IMR-90 (cell line): ENCODE results near the gene PPIP5K2. TPM values are rescaled to one million over a fixed set of nuclear protein-coding genes. Genes with fewer than 3 reads are reported as not detected.

Experiments
- ATAC-seq: fragments of 200-7000 bp; cut with Tn5 transposase; 2 replicates; pipeline ENCODE4 v1.9.1; 2020; ENCODE audit warnings: low read depth, mild to moderate bottlenecking, moderate library complexity
- BruUV-seq: library from RNA; stranded (reverse); fragments of 400-500 nt; replicated peaks from 2 replicates; lab custom pipeline; 2021; lab: Mats Ljungman, UMichigan
- CTCF ChIA-PET: fragments of 300-600 bp; formaldehyde crosslinking; extraction: SDS; loops from one replicate; lab custom pipeline; 2021; ENCODE audit warnings: antibody characterized with exemption; lab: Yijun Ruan, JAX
- POLR2A ChIA-PET: fragments of 300-600 bp; sonication (Branson Sonifier 250); formaldehyde crosslinking; loops from one replicate; lab custom pipeline; 2022; ENCODE audit warnings: antibody characterized with exemption; ENCODE audit not compliant: unreplicated experiment; lab: Charles Lee
- DNase-seq: peaks from one replicate; pipeline ENCODE4 v3.0.0; 2013
- H2AFZ ChIP-seq: replicated peaks from 2 replicates; pipeline ENCODE3; 2013; ENCODE audit warnings: low read length, mild to moderate bottlenecking; ENCODE audit not compliant: poor library complexity
- H2AK5ac ChIP-seq: 2 replicates; pipeline ENCODE4 v1.6.1; 2013; ENCODE audit warnings: low read depth, low read length, inconsistent platforms
- H2AK9ac ChIP-seq: replicated peaks from 2 replicates; pipeline ENCODE3; 2013; ENCODE audit warnings: mild to moderate bottlenecking, low read depth, low read length, moderate library complexity; ENCODE audit not compliant: poor library complexity
- H2BK120ac ChIP-seq: 2 replicates; pipeline ENCODE4 v1.6.1; 2013; ENCODE audit warnings: low read depth, low read length, inconsistent platforms
- H2BK15ac ChIP-seq: 3 replicates; pipeline ENCODE4 v1.6.1; 2013; ENCODE audit warnings: low read depth, low read length, inconsistent platforms
- H2BK20ac ChIP-seq: 2 replicates; pipeline ENCODE4 v1.6.1; 2013; ENCODE audit warnings: low read depth, mild to moderate bottlenecking, inconsistent platforms, low read length, moderate library complexity
- H2BK5ac ChIP-seq: 2 replicates; pipeline ENCODE4 v1.6.1; 2013; ENCODE audit warnings: mild to moderate bottlenecking, low read depth, low read length, inconsistent platforms; ENCODE audit not compliant: poor library complexity, severe bottlenecking
- H3K14ac ChIP-seq: replicated peaks from 2 replicates; pipeline ENCODE4 v1.6.1; 2013; ENCODE audit warnings: low read depth, low read length, inconsistent platforms
- H3K18ac ChIP-seq: 2 replicates; pipeline ENCODE4 v1.6.1; 2013; ENCODE audit warnings: low read depth, low read length, control low read depth
- H3K23ac ChIP-seq: 2 replicates; pipeline ENCODE4 v1.6.1; 2013; ENCODE audit warnings: low read depth, low read length, inconsistent platforms
- H3K27ac ChIP-seq: 2 replicates; pipeline ENCODE4 v1.5.1; 2013; ENCODE audit warnings: mild to moderate bottlenecking, control low read depth, low read length; ENCODE audit not compliant: insufficient read depth
- H3K27me3 ChIP-seq: 2 replicates; pipeline ENCODE4 v1.6.1; 2013; ENCODE audit warnings: low read length; ENCODE audit not compliant: control insufficient read depth, insufficient read depth
- H3K36me3 ChIP-seq: 2 replicates; pipeline ENCODE4 v1.6.1; 2013; ENCODE audit warnings: low read length, mixed read lengths; ENCODE audit not compliant: control insufficient read depth, insufficient read depth
- H3K4ac ChIP-seq: 2 replicates; pipeline ENCODE4 v1.6.1; 2013; ENCODE audit warnings: low read depth, low read length, inconsistent platforms
- H3K4me1 ChIP-seq: 2 replicates; pipeline ENCODE4 v1.6.1; 2013; ENCODE audit warnings: low read length, mixed read lengths; ENCODE audit not compliant: control insufficient read depth, insufficient read depth
- H3K4me2 ChIP-seq: 2 replicates; pipeline ENCODE4 v1.6.1; 2013; ENCODE audit warnings: low read depth, mild to moderate bottlenecking, control low read depth, low read length, moderate library complexity
- H3K4me3 ChIP-seq: 2 replicates; pipeline ENCODE4 v1.5.1; 2013; ENCODE audit warnings: low read depth, mild to moderate bottlenecking, control low read depth, low read length, moderate library complexity; ENCODE audit not compliant: insufficient read depth
- H3K56ac ChIP-seq: 2 replicates; pipeline ENCODE4 v1.6.1; 2013; ENCODE audit warnings: low read length, inconsistent platforms; ENCODE audit not compliant: insufficient read depth; ENCODE audit errors: extremely low read depth
- H3K79me1 ChIP-seq, 2 experiments: 2 replicates each; pipeline ENCODE4 v1.6.1; 2013; ENCODE audit warnings: low read length in 2 of 2, inconsistent platforms in 1 of 2, low read depth in 1 of 2
- H3K9ac ChIP-seq: 2 replicates; pipeline ENCODE4 v1.6.1; 2013; ENCODE audit warnings: low read depth, low read length, control low read depth
- H3K9me1 ChIP-seq: 2 replicates; pipeline ENCODE4 v1.6.1; 2013; ENCODE audit warnings: low read length, inconsistent platforms; ENCODE audit not compliant: insufficient read depth
- H3K9me3 ChIP-seq: 2 replicates; pipeline ENCODE4 v1.6.1; 2013; ENCODE audit warnings: low read length; ENCODE audit not compliant: control insufficient read depth, insufficient read depth
- H4K20me1 ChIP-seq: 2 replicates; pipeline ENCODE4 v1.6.1; 2013; ENCODE audit warnings: low read length, inconsistent platforms; ENCODE audit not compliant: insufficient read depth
- H4K5ac ChIP-seq: 2 replicates; pipeline ENCODE4 v1.6.1; 2013; ENCODE audit warnings: mild to moderate bottlenecking, low read depth, low read length, control low read depth
- H4K8ac ChIP-seq, 2 experiments: 2 replicates each; pipeline ENCODE4 v1.6.1; 2013; ENCODE audit warnings: low read depth in 2 of 2, low read length in 2 of 2, control low read depth in 1 of 2, inconsistent platforms in 1 of 2
- H4K91ac ChIP-seq: 2 replicates; pipeline ENCODE4 v1.6.1; 2013; ENCODE audit warnings: low read depth, low read length, inconsistent platforms; ENCODE audit not compliant: insufficient read depth
- CEBPB ChIP-seq: IDR thresholded peaks from 2 replicates; pipeline ENCODE4 v1.6.1; 2012; ENCODE audit warnings: low read depth, low read length, improper control_type of control experiment
- RCOR1 ChIP-seq: IDR thresholded peaks from 2 replicates; pipeline ENCODE4 v1.6.1; 2012; ENCODE audit warnings: mild to moderate bottlenecking, low read length, improper control_type of control experiment; ENCODE audit not compliant: insufficient replicate concordance
- dilution Hi-C: fragments of 300-500 bp; cut with HindIII; formaldehyde crosslinking; loops from one replicate; pipeline ENCODE4 v1.14.3; 2018; ENCODE audit warnings: low sequenced_read_pairs; ENCODE audit not compliant: unreplicated experiment
- in situ Hi-C: fragments of 300-500 bp; cut with MboI; formaldehyde crosslinking; loops from 3 replicates; pipeline ENCODE4 v1.14.3; 2019; ENCODE audit warnings: low sequenced_read_pairs, inconsistent platforms, mixed read lengths
- intact Hi-C: fragments of 100-400 bp; cut with micrococcal nuclease; formaldehyde crosslinking; loops from 2 replicates; pipeline ENCODE4 v1.10.0; 2022
- polyA plus RNA-seq, 3 experiments: library from polyadenylated mRNA; depleted of rRNA; stranded (reverse); fragments of >200 nt; gene quantifications; 2 replicates each; pipeline ENCODE4 v1.2.3, GENCODE V29; 2012; ENCODE audit warnings: low replicate concordance in 1 of 3
- total RNA-seq: library from RNA; depleted of rRNA; stranded (reverse); fragments of >200 nt; gene quantifications from 2 replicates; pipeline ENCODE4 v1.2.3, GENCODE V29; 2012
- TF ChIP-seq, protein P1 (sequence below): fragments of 150-350 bp; IDR thresholded peaks from 2 replicates; pipeline ENCODE4 v1.6.1; 2017; ENCODE audit warnings: mild to moderate bottlenecking, antibody characterized with exemption, low read length, low read depth
- TF ChIP-seq, protein P2 (sequence below): conservative IDR thresholded peaks from 2 replicates; pipeline ENCODE4 v1.5.1; 2012; ENCODE audit warnings: mild to moderate bottlenecking, low read depth, low read length, improper control_type of control experiment

Gene PPIP5K2
- total and polyA plus RNA-seq, 2 of the 4 experiments (the other 2 are of a cell fraction), result 32.4 to 67.6 TPM

DNA sequence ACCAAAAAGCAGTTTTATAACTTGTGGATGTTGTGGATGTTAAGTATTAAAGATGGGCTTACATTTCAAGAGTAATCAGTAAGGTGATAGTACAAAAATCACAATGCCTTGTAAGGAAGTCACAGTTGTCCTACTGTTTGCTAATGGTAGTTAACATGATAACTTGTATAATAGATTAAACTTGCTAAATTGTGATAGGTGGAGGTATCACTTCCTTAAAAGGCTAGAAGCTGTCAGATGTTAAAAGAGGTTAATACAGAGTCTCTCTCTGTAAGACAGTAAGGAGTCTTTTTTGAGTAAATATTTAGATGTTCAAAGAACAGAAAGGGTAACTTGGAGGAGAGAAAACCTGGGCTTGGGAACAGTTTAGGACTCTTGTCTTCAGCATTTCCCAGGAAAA lies 124.3 kb downstream of the PPIP5K2 start:
- no peak overlapping the region for H2BK15ac ChIP-seq
- no peak overlapping the region for H4K8ac ChIP-seq
- no peak overlapping the region for H2BK20ac ChIP-seq
- no peak overlapping the region for H3K4ac ChIP-seq
- H3K18ac ChIP-seq, result no peak overlapping the region
- ATAC-seq (no peak), DNase-seq (no peak)
- no peak overlapping the region for H2AFZ ChIP-seq
- H3K4me2 ChIP-seq, result no peak overlapping the region
- intact Hi-C loops, result no loop called here
- no peaks in the 10 kb centered on the region for H3K9me1 ChIP-seq
- no peaks in the 10 kb centered on the region for H3K79me1 ChIP-seq
- no peaks in the 10 kb centered on the region for H3K36me3 ChIP-seq
- no peak overlapping the region for H3K56ac ChIP-seq
- H2AK5ac ChIP-seq, result no peak overlapping the region
- no peak overlapping the region for H3K23ac ChIP-seq
- H2AK9ac ChIP-seq, result no peak overlapping the region
- CTCF ChIA-PET, result no interaction called here
- H3K9ac ChIP-seq, result no peak overlapping the region
- no peak overlapping the region for H3K4me3 ChIP-seq
- peaks cover 3% of the 10 kb centered on the region for H3K4me1 ChIP-seq
- TF ChIP-seq, protein P1, sequence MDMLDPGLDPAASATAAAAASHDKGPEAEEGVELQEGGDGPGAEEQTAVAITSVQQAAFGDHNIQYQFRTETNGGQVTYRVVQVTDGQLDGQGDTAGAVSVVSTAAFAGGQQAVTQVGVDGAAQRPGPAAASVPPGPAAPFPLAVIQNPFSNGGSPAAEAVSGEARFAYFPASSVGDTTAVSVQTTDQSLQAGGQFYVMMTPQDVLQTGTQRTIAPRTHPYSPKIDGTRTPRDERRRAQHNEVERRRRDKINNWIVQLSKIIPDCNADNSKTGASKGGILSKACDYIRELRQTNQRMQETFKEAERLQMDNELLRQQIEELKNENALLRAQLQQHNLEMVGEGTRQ, result no peak
- TF ChIP-seq CEBPB, result no peak
- TF ChIP-seq RCOR1, result no peak
- TF ChIP-seq, protein P2, sequence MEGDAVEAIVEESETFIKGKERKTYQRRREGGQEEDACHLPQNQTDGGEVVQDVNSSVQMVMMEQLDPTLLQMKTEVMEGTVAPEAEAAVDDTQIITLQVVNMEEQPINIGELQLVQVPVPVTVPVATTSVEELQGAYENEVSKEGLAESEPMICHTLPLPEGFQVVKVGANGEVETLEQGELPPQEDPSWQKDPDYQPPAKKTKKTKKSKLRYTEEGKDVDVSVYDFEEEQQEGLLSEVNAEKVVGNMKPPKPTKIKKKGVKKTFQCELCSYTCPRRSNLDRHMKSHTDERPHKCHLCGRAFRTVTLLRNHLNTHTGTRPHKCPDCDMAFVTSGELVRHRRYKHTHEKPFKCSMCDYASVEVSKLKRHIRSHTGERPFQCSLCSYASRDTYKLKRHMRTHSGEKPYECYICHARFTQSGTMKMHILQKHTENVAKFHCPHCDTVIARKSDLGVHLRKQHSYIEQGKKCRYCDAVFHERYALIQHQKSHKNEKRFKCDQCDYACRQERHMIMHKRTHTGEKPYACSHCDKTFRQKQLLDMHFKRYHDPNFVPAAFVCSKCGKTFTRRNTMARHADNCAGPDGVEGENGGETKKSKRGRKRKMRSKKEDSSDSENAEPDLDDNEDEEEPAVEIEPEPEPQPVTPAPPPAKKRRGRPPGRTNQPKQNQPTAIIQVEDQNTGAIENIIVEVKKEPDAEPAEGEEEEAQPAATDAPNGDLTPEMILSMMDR, result no peak
- POLR2A ChIA-PET, result no interaction called here
- no peak overlapping the region for H3K14ac ChIP-seq
- in situ Hi-C loops, result no loop called here
- no peak overlapping the region for H4K91ac ChIP-seq
- dilution Hi-C loops, result no loop called here
- BruUV-seq, result no TSS peak
- H3K27me3 ChIP-seq, result no peaks in the 10 kb centered on the region; the same call in 1 of the 2 replicates
- no peaks in the 10 kb centered on the region for H3K9me3 ChIP-seq
- no peak overlapping the region for H4K5ac ChIP-seq
- H3K27ac ChIP-seq, result no peak overlapping the region
- H4K20me1 ChIP-seq, result no peaks in the 10 kb centered on the region
- no peak overlapping the region for H2BK120ac ChIP-seq
- H2BK5ac ChIP-seq, result no peak overlapping the region
